AG04449 (cell line): ENCODE measurements around the gene SYNPO2L.
A peak's percentile ranks its signal among the peaks of the same experiment; 100 is the strongest.

Experiments used
- CTCF ChIA-PET: fragments of 350-600 bp; formaldehyde crosslinking; extraction: SDS; loops from one replicate; lab custom pipeline; 2021; ENCODE audit warnings: antibody characterized with exemption; lab: Yijun Ruan, JAX
- POLR2A ChIA-PET: fragments of 400-600, 350-600 bp; formaldehyde crosslinking; extraction: SDS; loops from one replicate; lab custom pipeline; 2020; ENCODE audit warnings: antibody characterized with exemption, inconsistent platforms; lab: Yijun Ruan, JAX
- DNase-seq: peaks from one replicate; pipeline ENCODE4 v3.0.0-alpha.2; 2010; ENCODE audit warnings: low read depth, low spot score
- H3K4me3 ChIP-seq: 2 replicates; pipeline ENCODE4 v1.5.1; 2011; ENCODE audit warnings: low read depth, mild to moderate bottlenecking, control low read depth, low read length
- CTCF ChIP-seq: IDR thresholded peaks from one replicate; pipeline ENCODE4 v1.5.1; 2011; ENCODE audit warnings: mild to moderate bottlenecking, moderate library complexity, low read length, control low read depth, inconsistent platforms; ENCODE audit not compliant: insufficient read depth; ENCODE audit errors: missing control alignments

The SYNPO2L gene

DNA sequence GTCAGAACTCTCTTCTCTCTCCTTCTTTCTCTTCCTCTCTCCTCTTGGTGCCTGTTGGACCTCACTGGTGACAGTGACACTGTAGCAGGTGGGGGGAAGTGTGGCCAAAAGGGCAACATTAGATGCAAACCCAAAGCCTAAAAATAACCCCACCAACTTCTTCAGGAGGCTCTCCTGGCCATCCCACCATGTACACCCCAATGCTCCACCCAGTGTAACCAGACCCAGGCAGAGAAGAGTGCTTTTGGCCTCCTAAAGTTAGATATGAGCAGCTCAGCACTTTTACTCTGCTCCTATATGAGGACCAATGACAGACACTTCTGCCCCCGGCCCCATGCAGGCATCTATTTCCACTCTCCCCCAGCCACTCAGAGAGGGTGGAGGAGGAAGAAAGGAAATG lies 20.0 kb downstream of the SYNPO2L start:
- ChIA-PET POLR2A (no interaction called here), CTCF (interaction anchor here (0.9 to 30.3 kb wide), 3 partner anchors 8 to 107 kb away, joined by 3 to 560 read pairs (median 6); no protein-coding TSS in a partner anchor)
- TF ChIP-seq CTCF = no peak
- DNase-seq = no peak
- no peak overlapping the region for H3K4me3 ChIP-seq

DNA sequence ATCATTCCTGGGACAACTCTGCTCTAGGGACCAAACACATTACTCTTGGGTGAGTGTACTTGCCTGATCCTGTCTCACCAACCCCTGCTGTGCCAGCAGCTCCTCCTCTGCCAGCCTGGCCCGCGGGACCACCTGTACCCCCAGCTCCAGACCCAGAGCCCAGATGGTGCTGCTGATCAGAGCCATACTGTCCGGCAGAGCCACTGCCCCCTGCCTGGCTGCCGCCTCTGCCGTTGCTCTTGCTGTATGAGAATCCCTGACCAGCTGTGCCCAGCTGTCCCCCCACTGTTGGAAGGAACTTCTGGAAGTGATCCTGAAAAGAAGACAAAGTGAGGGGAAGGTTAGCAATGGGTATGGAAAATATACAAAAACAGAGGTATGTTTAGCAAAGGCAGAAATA lies 21.4 kb downstream of the SYNPO2L start:
- TF ChIP-seq CTCF = no peak
- CTCF ChIA-PET = interaction anchor here (7.6 to 30.3 kb wide), 2 partner anchors 9 to 105 kb away, joined by 80 to 560 read pairs; partner anchors contain the start of gene MYOZ1
- H3K4me3 ChIP-seq = no peak overlapping the region
- POLR2A ChIA-PET = interaction anchor here (1.0 kb wide), 1 partner anchor 9 kb away, joined by 3 read pairs; no protein-coding TSS in a partner anchor
- DNase-seq = no peak

DNA sequence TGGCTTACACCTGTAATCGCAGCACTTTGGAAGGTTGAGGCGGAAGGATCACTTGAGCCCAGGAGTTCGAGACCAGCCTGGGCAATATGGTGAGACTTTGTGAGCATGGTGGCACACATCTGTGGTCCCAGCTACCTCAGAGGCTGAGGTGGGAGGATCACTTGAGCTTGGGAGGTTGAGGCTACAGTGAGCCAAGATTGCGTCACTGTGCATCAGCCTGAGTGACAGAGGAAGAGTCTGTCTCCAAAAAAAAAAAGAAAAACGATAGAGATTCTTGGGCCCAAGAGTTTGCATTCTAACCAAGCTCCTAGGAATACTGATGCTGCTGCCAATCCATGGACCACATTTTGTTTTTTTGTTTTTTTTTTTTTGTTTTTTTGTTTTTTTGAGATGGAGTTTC lies 26.7 kb downstream of the SYNPO2L start:
- CTCF ChIA-PET = interaction anchor here (7.6 to 30.3 kb wide), 2 partner anchors 14 to 100 kb away, joined by 80 to 560 read pairs; partner anchors contain the start of gene MYOZ1

DNA sequence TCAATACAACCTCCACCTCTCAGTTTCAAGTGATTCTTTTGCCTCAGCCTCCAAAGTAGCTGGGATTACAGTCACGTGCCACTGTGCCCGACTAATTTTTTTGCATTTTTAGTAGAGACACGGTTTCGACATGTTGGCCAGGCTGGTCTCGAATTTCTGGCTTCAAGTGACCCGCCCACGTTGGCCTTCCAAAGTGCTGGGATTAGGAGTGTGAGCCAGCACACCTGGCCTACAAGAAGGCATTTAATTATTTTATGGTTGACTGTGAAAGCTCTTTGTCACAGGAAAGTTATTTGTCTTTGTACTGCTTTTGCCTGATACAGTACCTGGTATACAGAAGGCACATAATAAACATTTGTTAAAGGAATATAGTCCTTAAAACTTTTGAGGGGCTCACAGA lies 27.4 kb downstream of the SYNPO2L start:
- no peak for TF ChIP-seq CTCF
- DNase-seq = no peak
- ChIA-PET POLR2A (no interaction called here), CTCF (interaction anchor here (7.6 to 30.3 kb wide), 2 partner anchors 15 to 99 kb away, joined by 80 to 560 read pairs; partner anchors contain the start of gene MYOZ1)
- H3K4me3 ChIP-seq = no peak overlapping the region

More for the DNA sequence above, 26.7 kb downstream of the SYNPO2L start:
- no peak for DNase-seq
- TF ChIP-seq CTCF = no peak
- no peak overlapping the region for H3K4me3 ChIP-seq
- POLR2A ChIA-PET = no interaction called here

DNA sequence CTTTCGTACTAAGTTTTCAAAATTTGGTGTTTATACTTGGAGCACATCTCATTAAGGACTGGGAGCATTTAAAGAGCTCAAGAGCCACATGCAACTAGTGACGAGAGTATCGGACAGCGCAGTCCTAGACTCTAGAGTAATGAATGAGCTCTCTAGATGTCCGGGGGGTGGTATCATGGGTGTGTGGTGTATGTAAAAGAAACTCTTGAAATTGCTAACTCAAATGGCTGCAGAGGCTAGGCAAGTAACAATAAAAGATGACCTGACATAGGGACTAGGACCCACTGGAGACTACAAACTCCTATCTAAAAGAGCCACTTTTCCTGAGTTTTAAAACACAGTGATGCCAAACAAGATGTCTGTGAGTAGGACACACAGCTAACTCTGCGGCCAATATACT lies 28.5 kb downstream of the SYNPO2L start:
- no peak for TF ChIP-seq CTCF
- no peak for DNase-seq
- no peak overlapping the region for H3K4me3 ChIP-seq
- ChIA-PET CTCF (interaction anchor here (7.6 to 30.3 kb wide), 2 partner anchors 16 to 98 kb away, joined by 80 to 560 read pairs; partner anchors contain the start of gene MYOZ1), POLR2A (no interaction called here)

- peak; percentile 82 for DNase-seq
- ChIA-PET CTCF (interaction anchor here (1.2 to 30.3 kb wide), 4 partner anchors 10 to 97 kb away, joined by 3 to 560 read pairs (median 8); no protein-coding TSS in a partner anchor), POLR2A (interaction anchor here (0.6 to 1.0 kb wide), 5 partner anchors 8 to 131 kb away, joined by 3 to 4 read pairs (median 3); partner anchors contain the start of gene PPP3CB)
- H3K4me3 ChIP-seq = peak overlapping the region; percentile 91
- no peak for TF ChIP-seq CTCF
These were observed 29.7 kb downstream of the SYNPO2L start for GRCh38 chr10:73625884-73626752.
